ENCODE results near the gene NFATC4. TPM values are rescaled to one million over a fixed set of nuclear protein-coding genes. Genes with fewer than 3 reads are reported as not detected.

Gene NFATC4
- total and polyA plus RNA-seq, 10 of the 15 experiments (the other 5 are each of a cell fraction or from before 2014, with no cell fraction given), result 0.97 to 14.3 (median 4.9) TPM

DNA sequence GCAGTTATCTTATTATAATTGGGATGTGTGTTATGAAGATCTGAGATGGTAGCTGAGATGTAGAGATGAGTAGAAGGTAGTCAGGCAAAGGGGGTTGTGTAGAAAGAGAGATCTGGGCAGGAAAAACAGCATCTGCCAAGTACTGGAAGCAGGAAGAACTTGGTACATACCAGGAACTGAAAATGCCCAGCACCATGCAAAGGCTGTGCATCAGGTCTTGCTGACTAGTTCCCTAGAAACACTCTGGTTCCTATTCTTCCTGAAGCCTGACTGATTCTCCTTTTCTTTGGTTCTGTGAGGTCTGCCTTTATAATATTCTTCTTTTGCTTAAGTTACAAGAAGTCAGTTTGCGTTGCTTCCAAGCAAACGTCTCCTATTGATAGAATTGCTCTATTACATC lies 6.7 kb upstream of the NFATC4 start (continued):
- no peak for TF ChIP-seq FOS (IDR thresholded peaks at IDR 0.05; ENCODE audit: borderline replicate concordance, extremely low read depth, insufficient read length)

DNA sequence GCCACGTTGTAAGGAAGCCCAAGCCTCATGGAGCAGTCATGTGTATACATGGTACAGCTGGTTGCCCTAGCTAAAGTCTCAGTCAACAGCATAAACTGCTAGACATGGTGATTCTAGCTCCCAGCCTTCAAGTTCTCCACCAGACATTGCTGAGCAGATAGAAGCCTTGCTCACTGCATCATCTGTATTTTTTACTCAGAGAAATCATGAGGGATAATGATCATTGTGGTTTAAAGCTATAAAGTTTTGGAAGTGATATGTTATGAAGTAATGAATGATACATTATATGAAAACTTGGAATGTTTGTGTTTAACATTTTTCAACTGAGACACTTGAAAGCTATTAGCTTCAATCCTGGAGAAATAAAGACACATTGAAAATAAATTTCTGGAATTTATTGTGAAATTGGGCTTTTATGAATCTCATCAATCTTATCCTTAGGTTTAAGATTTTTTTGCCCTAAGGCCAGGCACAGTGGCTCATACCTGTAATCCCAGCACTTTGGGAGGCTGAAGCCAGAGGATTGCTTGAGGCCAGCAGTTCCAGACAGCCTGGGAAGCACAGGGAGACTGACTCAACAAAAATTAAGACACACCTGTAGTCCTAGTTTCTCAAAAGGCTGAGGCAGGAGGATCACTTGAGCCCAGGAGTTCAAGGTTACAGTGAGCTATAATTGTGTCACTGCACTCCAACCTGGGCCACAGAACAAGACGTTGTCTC lies 5.6 kb upstream of the NFATC4 start:
- 0% methylated on average over 2 of the region's 2 CpGs for WGBS (ENCODE audit: insufficient coverage, insufficient replicate concordance, low lambda C conversion rate, missing lambda C conversion rate)
- intact Hi-C loops (cut with micrococcal nuclease; ENCODE audit: unreplicated experiment), result no loop called here
- TF ChIP-seq E4F1 (IDR thresholded peaks at IDR 0.05; ENCODE audit: borderline replicate concordance, partially characterized antibody), result no peak
- TF ChIP-seq ESRRA (IDR thresholded peaks at IDR 0.05; ENCODE audit: low read length), result no peak
- no peak for TF ChIP-seq ATF7 (IDR thresholded peaks at IDR 0.05; ENCODE audit: low read depth)
- no peak for TF ChIP-seq EGR1 (IDR thresholded peaks at IDR 0.05; ENCODE audit: borderline replicate concordance in 1 of 2, low read depth in 2 of 2, low read length in 2 of 2)
- no peak for TF ChIP-seq MYC (IDR thresholded peaks at IDR 0.05; ENCODE audit: insufficient read depth, insufficient read length, insufficient replicate concordance, low read length, severe bottlenecking)
- TF ChIP-seq, protein P1, sequence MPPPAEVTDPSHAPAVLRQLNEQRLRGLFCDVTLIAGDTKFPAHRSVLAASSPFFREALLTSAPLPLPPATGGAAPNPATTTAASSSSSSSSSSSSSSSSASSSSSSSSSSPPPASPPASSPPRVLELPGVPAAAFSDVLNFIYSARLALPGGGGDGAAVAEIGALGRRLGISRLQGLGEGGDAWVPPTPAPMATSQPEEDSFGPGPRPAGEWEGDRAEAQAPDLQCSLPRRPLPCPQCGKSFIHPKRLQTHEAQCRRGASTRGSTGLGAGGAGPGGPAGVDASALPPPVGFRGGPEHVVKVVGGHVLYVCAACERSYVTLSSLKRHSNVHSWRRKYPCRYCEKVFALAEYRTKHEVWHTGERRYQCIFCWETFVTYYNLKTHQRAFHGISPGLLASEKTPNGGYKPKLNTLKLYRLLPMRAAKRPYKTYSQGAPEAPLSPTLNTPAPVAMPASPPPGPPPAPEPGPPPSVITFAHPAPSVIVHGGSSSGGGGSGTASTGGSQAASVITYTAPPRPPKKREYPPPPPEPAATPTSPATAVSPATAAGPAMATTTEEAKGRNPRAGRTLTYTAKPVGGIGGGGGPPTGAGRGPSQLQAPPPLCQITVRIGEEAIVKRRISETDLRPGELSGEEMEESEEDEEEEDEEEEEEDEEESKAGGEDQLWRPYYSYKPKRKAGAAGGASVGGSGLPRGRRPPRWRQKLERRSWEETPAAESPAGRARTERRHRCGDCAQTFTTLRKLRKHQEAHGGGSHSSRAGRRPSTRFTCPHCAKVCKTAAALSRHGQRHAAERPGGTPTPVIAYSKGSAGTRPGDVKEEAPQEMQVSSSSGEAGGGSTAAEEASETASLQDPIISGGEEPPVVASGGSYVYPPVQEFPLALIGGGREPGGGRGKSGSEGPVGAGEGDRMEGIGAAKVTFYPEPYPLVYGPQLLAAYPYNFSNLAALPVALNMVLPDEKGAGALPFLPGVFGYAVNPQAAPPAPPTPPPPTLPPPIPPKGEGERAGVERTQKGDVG (CRISPR knock-in tag; IDR thresholded peaks at IDR 0.05), result no peak
- TF ChIP-seq KDM1A (IDR thresholded peaks at IDR 0.05; ENCODE audit: borderline replicate concordance), result no peak
- no peak for TF ChIP-seq POLR2A (IDR thresholded peaks at IDR 0.05; ENCODE audit: low read depth, low read length)
- TF ChIP-seq FOXM1 (IDR thresholded peaks at IDR 0.05; ENCODE audit: low read depth, low read length), result no peak
- no peak for TF ChIP-seq SMARCA5 (IDR thresholded peaks at IDR 0.05)
- TF ChIP-seq, protein P2, sequence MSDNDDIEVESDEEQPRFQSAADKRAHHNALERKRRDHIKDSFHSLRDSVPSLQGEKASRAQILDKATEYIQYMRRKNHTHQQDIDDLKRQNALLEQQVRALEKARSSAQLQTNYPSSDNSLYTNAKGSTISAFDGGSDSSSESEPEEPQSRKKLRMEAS (IDR thresholded peaks at IDR 0.05; ENCODE audit: low read depth, low read length), result no peak
- no peak for TF ChIP-seq ZNF622 (IDR thresholded peaks at IDR 0.05)
- TF ChIP-seq ZNF274 (IDR thresholded peaks at IDR 0.05; ENCODE audit: insufficient read depth, insufficient read length), result no peak
- TF ChIP-seq SREBF1 (IDR thresholded peaks at IDR 0.05; ENCODE audit: low read length), result no peak
- TF ChIP-seq JUND (IDR thresholded peaks at IDR 0.05; ENCODE audit: low read depth, low read length), result no peak
- TF ChIP-seq BMI1 (IDR thresholded peaks at IDR 0.05; ENCODE audit: borderline replicate concordance), result no peak

More for the DNA sequence above, 5.6 kb upstream of the NFATC4 start:
- H4K20me1 ChIP-seq (ENCODE audit: control insufficient read depth, insufficient read depth), result no peaks in the 10 kb centered on the region
- no peak for ATAC-seq
- no peak overlapping the region for H3K4me3 ChIP-seq
- no peak for DNase-seq (ENCODE audit: low read depth, low spot score)
- no peak for FAIRE-seq
- no peak overlapping the region for H3K9ac ChIP-seq (ENCODE audit: control insufficient read depth, insufficient read depth, low read length)
- H3K4me2 ChIP-seq (ENCODE audit: control insufficient read depth, insufficient read depth), result no peak overlapping the region
- in situ Hi-C loops (cut with MboI), result no loop called here
- H3K27ac ChIP-seq (ENCODE audit: control insufficient read depth, insufficient read depth), result no peak overlapping the region
- peaks cover 0 to under 1% of the 10 kb centered on the region in 2 experiments; a peak in 3 of 4 replicates for H3K27me3 ChIP-seq (replicated peaks in 1 of 2; ENCODE audit: control insufficient read depth in 2 of 2, insufficient read depth in 2 of 2, low read length in 1 of 2)
- BruUV-seq (replicated peaks), result no TSS peak
- no peaks in the 10 kb centered on the region for H3K36me3 ChIP-seq (ENCODE audit: control insufficient read depth in 2 of 2, insufficient read depth in 2 of 2, low read length in 1 of 2)
- no peak overlapping the region for H2AFZ ChIP-seq (ENCODE audit: control insufficient read depth, low read depth, low read length)
- CTCF ChIA-PET, result interaction anchor here (0.6 to 7.7 kb wide), 12 partner anchors 13 to 123 kb away, joined by 3 to 79 read pairs (median 6); partner anchors contain the start of genes KHNYN and RIPK3
- no peaks in the 10 kb centered on the region for H3K79me2 ChIP-seq (ENCODE audit: control insufficient read depth, insufficient read depth, low read length)
- SMC1A ChIA-PET (ENCODE audit: uncharacterized antibody, unreplicated experiment), result interaction anchor here (1.1 to 2.0 kb wide), 8 partner anchors 17 to 74 kb away, joined by 3 to 15 read pairs (median 6); partner anchors contain the start of gene RIPK3
- no peaks in the 10 kb centered on the region for H3K9me3 ChIP-seq (replicated peaks; ENCODE audit: control insufficient read depth, insufficient read depth, low read length)
- RAD21 ChIA-PET (ENCODE audit: unreplicated experiment), result interaction anchor here (1.1 to 3.0 kb wide), 5 partner anchors 19 to 75 kb away, joined by 3 to 23 read pairs (median 4); no protein-coding TSS in a partner anchor
- POLR2A ChIA-PET, result interaction anchor here (1.2 to 2.2 kb wide), 4 partner anchors 23 to 69 kb away, joined by 3 to 8 read pairs (median 4); partner anchors contain the start of genes KHNYN and RIPK3
- peaks cover 15% of the 10 kb centered on the region for H3K4me1 ChIP-seq (ENCODE audit: control insufficient read depth, insufficient read depth, low read length)
